HL-60/S4 treated with phorbol 12-myristate 13-acetate at 8.2 ng/mL for 4 days and 3 days (cell line): Measurements from ENCODE around the gene TRPM5.

Experiments used
- in situ Hi-C: fragments of 300-500 bp; cut with MboI; formaldehyde crosslinking; loops from 2 replicates; pipeline ENCODE4 v1.15.0; 2022; ENCODE audit warnings: low sequenced_read_pairs

The TRPM5 gene

DNA sequence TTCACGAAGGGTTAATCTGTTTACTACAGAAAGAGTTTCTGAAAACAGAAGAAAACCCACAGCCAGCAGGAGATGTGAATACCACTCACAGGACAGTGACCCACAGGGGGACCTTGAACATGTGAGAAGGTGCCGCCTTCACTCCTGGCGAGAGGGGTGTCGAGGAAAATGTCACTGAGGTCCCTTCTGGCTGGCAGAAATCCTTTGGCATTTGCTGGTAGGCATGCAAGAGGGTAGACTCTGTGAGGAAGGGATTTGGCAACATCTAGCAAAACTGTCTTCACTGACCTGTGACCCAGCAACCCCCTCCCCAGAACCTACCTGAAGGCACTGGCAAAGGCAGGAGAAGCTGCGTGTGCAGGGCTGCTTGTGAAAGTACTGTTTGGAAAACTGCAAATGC, 9.1 kb upstream of the TRPM5 start:
- in situ Hi-C loops, result no loop called here

DNA sequence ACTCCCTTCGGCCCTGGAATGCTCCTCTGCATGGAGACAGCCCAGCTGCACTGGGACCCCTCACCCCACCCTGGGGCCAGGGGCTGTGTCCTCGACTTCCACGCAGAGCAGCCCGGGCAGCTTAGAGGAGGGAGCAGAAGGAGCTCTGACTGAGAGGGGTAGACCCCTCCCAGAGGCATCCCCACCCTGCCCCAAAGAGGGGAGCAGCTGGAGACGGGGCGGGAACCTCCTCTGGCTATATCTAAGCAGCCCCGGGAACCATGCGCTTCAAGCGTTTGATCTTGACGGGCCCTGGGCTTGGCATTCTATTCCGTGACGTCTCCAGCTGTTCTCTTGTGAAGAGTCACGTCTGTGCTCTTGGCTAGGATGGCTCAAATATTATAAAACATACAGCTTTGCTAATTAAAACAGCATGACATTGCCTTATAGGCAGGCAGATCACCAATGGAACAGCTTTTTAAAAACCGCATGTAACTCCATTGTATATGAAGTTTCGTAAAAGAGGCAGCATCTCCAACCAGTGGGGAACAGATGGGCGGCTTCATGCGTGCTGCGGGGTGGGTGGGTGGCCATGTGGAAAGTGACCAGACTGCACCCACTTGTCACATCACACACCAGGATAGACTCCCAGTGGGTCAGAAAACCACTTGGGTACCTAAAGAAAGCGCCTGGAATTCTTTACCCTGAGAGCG, 8.2 kb upstream of the TRPM5 start:
- in situ Hi-C loops, result no loop called here

- in situ Hi-C loops, result no loop called here
These were observed 7.6 kb upstream of the TRPM5 start for GRCh38 chr11:2451916-2452315.

DNA sequence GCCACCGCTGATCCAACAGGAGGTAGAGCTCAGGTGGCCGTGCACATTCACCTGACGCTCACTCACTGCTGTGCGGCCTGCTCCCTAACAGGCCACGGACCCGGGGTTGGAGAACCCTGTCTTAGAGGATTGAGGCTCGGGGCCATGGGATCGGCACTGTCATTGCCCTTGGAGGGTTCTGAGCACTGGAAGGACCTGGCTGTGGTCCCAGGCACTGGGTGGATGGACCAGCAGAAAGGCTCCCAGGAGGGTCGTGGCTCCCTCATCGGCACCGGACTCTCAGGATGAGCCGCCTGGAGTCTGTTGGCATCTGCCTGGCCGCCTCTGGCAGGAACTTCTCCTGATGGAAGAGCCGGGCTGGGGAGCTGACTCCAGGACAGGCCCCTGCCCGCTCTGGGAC, 7.0 kb upstream of the TRPM5 start:
- in situ Hi-C loops, result no loop called here

DNA sequence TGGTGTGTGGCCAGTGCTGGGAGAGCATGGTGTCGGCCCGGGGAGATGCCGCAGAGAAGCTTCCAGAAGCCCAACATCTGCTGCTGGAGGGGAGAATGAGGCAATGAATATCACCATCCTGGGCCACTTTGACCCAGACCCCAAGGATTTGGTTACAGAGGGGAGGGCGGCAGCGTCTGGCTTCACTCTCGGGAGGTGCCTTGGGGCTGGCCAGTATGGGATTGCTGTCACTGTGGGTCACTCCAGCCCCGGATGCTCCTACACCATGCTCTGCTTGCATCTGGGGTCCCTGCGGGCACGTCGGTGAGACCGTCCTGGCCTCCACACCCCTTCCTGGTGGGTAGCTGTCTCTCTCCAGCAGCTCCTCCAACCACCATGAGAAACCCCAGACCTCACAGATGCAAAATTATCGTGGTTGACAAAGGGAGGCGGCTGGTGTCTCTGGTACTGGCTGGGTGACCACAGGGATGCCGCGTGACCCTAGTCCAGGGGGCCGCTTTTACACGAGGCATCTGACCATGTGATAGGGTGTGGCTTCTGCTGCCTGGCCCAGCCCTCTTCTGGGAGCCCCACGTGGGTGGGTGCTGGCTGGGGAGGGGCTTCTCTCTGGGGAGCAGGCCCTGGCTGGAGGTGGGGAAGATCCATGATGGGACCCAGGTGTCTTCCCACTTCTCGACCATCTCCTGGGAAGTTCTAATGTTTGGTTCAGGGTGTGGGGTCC, 6.2 kb upstream of the TRPM5 start:
- in situ Hi-C loops, result no loop called here

GRCh38 chr11:2449548-2450320, 5.4 kb upstream of the TRPM5 start:
- in situ Hi-C loops, result no loop called here

DNA sequence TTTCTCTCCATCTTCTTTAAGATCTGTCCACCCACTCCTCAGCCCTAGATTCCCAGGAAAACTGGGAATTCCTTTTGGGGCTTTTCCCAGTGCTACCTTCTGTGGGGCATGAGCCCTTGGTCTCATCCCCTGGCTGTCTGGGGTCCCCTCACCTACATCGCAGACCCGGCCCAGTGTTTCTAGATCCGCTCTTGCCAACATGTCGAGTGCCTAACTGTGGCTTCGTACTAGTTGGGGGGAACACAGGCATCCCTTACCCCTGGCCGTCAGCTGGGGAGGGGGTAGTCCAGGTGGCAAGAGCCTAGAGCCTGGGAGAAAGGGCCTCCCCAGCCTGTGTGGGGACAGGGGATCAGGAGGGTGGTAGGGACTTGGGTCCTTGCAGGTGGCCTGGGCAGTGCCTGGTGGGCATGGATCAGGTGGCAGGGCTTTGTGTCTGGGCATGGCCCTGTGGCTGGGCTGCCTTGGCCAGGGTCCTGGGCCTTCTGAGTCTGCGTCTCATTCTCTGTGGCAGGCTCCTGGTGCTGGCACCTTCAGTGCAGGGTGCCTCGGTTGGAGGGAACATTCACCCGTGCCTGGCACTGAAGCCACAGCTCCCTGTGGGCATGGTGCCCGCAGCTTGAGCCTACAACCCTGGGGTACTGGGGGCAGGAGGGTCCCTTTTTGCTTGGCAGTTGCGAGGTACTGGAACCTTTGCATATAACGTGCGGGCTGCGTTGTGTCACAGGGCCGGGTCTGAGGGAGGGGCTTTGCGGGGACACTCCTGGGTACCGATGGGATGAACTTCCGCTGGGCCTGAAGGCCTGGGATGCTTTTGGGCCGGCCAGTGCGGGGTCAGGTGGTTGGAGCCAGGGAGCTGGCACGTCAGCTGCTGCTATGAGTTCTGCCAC, 4.6 kb upstream of the TRPM5 start:
- in situ Hi-C loops, result no loop called here

- in situ Hi-C loops, result no loop called here
These were observed 3.8 kb upstream of the TRPM5 start for GRCh38 chr11:2447951-2448650.

DNA sequence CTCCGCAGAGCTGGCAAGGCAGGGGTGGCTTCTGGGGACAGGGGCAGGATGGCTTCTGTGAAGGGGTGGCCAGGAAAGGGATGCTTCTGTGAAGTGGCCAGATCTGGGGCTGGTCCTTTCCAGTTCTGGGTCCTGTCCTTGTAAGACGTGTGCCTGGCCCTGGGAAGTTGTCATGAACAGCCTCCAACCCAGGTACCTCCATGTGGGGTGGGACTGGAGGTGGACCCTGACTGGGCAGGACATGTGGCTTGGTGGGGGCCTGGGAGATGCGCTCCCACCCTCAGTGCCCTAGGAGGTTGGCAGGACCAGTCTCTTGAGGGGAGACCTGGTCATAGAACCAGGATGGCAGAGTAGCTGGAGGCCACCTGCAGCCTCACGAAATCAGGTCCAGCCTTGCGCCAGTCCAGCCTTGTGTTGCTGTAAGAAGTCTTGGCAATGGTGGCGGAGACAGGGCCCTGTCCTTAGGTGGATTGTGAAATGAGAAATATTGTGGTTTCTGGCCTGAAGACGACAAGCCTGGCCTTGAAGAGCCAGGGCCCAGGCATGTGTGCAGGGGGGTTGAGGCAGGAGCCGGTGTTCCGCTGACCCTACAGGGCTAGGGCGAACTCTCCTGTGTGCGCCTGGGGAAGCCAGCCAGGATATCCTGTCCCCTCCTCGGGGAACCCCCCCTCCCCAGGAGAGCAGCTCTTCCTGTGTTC, 3.1 kb upstream of the TRPM5 start:
- in situ Hi-C loops, result no loop called here

GRCh38 chr11:2446590-2447252, 2.4 kb upstream of the TRPM5 start:
- in situ Hi-C loops, result no loop called here

DNA sequence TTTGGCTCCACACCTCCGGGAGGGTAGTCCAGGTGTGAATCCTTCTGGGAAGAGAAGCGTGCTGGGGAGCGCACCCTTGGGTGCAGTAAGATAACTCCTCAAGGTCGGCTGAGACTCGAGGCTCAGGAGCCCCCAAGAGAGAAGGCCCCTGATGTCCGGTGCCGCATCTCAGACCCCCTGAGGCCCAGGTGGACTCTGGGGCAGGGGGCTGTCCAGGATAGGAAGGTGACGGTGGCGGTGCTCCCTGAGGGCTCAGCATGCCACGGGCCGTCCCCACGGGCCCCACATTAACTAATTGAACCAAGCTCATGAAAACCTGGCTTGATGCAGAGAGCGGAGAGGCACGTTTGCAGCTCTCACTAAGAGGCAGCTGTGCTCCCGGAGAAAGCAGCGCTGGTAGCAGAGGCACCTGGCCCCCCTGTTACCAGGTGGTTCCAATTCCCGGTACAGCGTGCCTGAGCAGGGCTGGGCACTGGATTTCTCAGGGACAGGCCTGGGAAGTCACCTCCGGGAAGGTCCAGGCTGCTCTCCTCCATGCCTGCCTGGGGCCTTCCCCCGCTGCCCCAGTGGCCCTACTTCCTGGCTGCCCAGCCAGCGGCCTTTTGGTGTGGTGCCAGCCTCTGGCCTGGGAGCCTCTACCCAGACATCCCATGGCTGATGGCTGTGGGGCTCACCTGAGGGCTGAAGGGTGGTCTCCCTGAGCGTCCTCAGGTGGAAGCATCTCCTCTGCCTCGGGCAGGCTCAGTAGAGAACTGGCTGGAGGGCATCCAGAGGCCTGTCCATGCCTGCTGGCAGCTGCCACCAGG, 1.6 kb upstream of the TRPM5 start:
- in situ Hi-C loops, result no loop called here

GRCh38 chr11:2444821-2445745, 769 bp upstream of the TRPM5 start, which contains the start of gene KCNQ1:
KCNQ1 (plus strand) TSS chr11:2445008; CDS start chr11:2445099, 91 bp downstream.
- in situ Hi-C loops, result no loop called here

DNA sequence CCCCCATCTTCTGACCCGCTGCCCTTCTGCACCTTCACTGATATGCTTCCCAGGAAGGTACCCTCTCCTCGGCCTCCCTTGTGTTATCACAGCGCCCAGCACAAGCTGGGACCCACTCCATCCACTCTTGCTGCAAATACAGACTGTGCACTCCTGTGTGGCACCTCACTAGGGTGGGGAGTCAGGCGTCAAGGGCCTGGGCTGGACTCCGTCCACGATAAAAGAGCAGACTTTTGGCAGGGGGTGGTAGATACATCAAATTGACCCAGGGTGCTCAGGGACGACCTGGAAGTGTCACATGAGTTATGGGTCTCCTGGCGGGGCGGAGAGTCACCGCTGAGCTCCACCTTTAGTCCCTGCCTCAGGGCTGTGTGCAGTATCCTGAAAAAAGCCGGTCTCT, 908 bp downstream of the TRPM5 start:
- in situ Hi-C loops, result no loop called here

- in situ Hi-C loops, result no loop called here
These were observed 1.7 kb downstream of the TRPM5 start for GRCh38 chr11:2442589-2442988.

- in situ Hi-C loops, result no loop called here
These were observed 3.1 kb downstream of the TRPM5 start for GRCh38 chr11:2441171-2441570.

DNA sequence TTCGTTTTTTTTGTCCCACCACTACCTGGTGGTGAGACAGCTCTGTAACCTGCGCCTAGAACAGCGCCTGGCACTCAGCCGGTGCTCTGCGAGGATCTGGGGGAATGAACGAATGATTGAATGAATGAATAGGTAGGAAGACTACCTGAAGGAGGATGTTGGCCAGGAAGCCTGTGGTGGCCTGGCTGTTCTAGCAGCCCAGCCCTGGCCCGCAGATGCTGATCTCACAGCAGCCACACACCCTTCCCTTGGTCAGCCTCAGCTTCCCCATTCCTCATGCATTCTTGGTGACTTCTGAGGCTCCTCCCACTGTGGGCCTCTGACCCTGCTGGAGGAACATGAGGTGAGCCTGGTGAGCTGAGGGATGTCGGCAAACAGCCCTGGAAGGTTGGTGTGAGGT, 3.7 kb downstream of the TRPM5 start:
- in situ Hi-C loops, result no loop called here

GRCh38 chr11:2439820-2440219, 4.5 kb downstream of the TRPM5 start:
- in situ Hi-C loops, result no loop called here
